OCI-LY7 (cell line): Measurements from ENCODE around the gene MCL1.

Experiments used
- CTCF ChIP-seq: fragments of 200-600 bp; sonication (generic); conservative IDR thresholded peaks from 2 replicates; pipeline ENCODE4 v1.5.1; 2014; ENCODE audit warnings: mild to moderate bottlenecking, antibody characterized with exemption, low read length, moderate library complexity, mixed read lengths
- EZH2phosphoT487 ChIP-seq: fragments of 200-600 bp; sonication (generic); IDR thresholded peaks from 2 replicates; pipeline ENCODE4 v1.6.1; 2018; ENCODE audit warnings: low read depth, borderline replicate concordance, mild to moderate bottlenecking, mixed run types, antibody characterized with exemption, low read length, moderate library complexity, mixed read lengths

GRCh38 chr1:150572918-150573647, 6.3 kb downstream of the MCL1 start:
- TF ChIP-seq CTCF (no peak), EZH2phosphoT487 (no peak)
